Smooth muscle cell of the pulmonary artery (primary cell): ENCODE results near the gene CCDC175. TPM values are rescaled to one million over a fixed set of nuclear protein-coding genes. Genes with fewer than 3 reads are reported as not detected.

Experiments
- total RNA-seq: library from RNA; depleted of rRNA; stranded (reverse); fragments of >200 nt; gene quantifications from 2 replicates; pipeline ENCODE4 v1.2.3, GENCODE V29; 2014

The CCDC175 gene
- not detected in 2 replicates for total RNA-seq

DNA sequence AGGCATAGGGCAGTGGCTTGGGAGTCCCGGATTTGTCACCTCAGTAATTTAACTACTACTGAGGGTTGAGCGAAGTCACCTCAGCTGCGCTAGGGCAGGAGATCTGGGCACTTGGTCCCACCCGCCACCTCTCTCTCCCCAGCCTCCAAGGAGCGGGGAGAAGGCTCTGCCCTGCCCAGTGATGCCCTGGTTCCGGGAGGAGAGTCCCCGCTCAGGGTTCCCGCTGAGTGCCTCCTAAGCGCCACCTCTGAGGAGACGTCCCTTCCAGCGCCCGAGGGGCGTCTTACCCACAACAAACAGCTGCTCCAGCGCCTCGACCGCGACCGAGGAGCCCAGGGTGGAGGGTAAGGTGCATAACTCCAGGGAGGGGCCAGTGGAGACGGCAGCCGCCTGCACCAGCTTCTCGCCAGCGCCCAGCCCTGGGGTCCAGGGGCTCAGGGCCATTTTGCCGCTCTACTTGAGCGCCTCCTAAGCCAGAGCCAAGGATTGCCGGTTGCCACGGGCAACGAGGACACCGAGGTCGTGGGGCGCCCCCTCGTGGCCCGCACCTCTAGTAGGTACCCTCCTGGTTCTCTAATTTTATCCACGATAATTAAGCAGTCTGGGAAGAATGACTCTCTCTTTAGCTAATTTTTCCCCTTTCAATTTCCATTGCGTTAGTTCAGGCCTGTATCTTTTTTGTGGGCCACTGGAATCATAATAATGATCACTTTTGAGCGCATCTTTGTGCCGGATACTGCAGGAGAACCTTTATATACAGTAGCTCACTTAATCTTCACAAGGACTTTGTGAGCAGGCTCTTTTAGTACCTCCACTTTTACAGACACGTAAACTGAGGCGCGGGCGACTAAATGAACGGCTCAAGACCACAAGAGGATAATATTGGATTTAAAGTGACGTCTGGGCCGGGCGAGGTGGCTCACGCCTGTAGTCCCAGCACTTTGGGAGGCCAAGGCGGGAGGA lies at the start of gene CCDC175:
TSS of gene CCDC175 (minus strand) at position 481 of the 963 bp plus-strand sequence. CDS start at position 444, 37 bp downstream.

DNA sequence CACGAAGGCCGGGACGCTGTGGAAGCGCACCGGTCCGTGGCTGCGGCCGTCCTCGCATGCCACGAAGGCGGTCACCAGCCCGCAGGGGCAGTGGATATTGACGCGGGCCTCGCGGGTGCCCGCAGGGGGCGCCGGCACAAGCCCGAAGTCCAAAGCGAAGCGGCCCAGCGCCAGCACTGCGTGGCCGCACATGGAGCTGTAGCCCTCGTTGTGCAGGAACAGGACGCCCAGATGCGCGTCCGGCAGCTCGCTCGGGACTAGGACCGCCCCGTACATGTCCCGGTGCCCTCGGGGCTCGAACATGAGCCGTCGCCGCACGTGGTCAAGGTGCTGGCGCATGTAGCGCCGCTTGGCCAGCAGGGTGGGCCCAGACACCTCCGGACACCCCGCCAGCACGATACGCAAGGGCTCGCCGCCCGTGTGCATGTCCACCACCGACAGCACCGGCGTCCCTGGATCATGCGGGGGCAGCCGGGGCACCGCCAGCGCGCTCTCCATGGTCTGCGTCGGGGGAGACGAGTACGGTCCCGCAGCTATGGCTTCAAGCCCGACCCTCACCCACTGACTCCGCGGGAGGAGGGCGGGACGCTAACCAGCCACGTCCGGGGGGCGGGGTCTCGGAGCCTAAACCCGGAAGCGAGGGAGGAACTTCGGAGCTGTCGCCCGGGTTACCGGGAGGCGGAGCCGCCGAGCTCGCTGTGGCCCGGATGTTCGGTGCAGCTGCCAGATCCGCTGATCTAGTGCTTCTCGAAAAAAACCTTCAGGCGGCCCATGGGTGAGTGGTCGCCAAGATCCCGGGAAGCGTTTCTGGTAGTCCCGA lies 92.6 kb downstream of the CCDC175 start, which contains the start of the genes JKAMP and L3HYPDH:
TSS of gene JKAMP (plus strand) at position 699 of the 820 bp plus-strand sequence. CDS start at position 772, 73 bp downstream.
TSS of gene L3HYPDH (minus strand) at position 590 of the 820 bp plus-strand sequence. CDS start at position 498, 92 bp downstream.

DNA sequence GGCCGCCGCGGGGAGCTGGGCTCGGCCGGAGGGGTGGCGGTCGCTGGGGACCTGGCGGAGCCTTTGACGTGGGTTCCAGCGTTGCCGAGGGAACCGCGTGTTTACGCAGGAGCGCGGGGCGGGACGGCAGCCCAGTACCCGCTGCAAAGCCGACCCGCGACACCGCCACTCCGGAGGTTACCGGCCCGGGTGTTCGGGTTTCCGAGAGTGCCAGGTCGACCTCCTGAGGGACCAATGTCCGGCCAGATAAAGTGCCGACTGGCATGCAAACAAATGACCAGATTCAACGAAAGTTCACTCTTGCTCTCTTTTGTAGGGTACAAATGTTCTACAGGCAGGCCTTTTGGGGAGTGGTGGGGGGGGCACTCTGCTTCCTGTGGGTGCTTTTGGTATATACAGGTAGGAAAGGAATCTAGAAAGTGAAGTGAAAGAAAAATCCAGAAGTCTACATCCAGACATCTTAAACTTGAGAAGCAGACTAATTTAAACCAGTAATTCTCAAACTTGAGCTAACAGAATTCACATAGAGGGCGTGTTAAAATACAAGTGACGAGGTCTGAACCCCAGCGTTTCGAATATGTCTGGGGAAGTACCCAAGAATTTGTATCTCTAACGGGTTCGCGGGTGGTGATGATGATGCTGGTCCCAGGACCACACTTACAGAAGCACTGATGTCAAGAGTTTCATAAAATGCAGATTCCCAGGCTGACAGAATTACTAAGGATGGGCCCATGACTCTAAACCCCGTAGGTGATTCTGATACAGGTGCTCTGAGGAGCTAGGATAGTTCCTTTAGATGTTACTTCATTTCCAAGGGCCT lies 111.1 kb downstream of the CCDC175 start, which contains the start of gene GPR135:
TSS of gene GPR135 (minus strand) at position 65 of the 820 bp plus-strand sequence. CDS start 154 bp downstream, outside the sequence.

Other genes with a start within 250 kb of the CCDC175 start
- gene GPR135, start 111.4 kb downstream of the CCDC175 start, total RNA-seq: 4.9 and 5.0 TPM in 2 replicates
- 56.6 and 56.8 TPM in 2 replicates for gene L3HYPDH, start 92.4 kb downstream of the CCDC175 start, total RNA-seq
- 90.2 and 103 TPM in 2 replicates for gene JKAMP, start 92.3 kb downstream of the CCDC175 start, total RNA-seq